Gastrocnemius medialis (tissue), 4 donors: ENCODE measurements around the gene PGAP3. TPM values are rescaled to one million over a fixed set of nuclear protein-coding genes. Genes with fewer than 3 reads are reported as not detected.
"Not testable (repeated sequence)": the region's sequence is repeated elsewhere in the genome, so short reads cannot be mapped to it uniquely, and the experiment has no call there.

Experiments
- ATAC-seq, 2 donors: fragments of 150-250 bp; one replicate each; pipeline ENCODE4 v1.9.1; 2016
- DNase-seq, 2 donors: peaks; one replicate each; pipeline ENCODE4 v3.0.0-alpha.2; 2019
- H3K27ac ChIP-seq, 4 donors: fragments of 200-600 bp; sonication (generic); 1 replicate in 1 of 4; 2 replicates in 3 of 4; pipeline ENCODE4 v1.5.1; 2016 to 2018; ENCODE audit warnings: mild to moderate bottlenecking in 2 of 4, moderate library complexity in 1 of 4
- H3K27me3 ChIP-seq, 3 donors: fragments of 200-600 bp; sonication (generic) in 2 of 3; 1 replicate in 1 of 3; 2 replicates in 2 of 3; pipeline versions ENCODE4 v1.5.1 to v1.6.0; 2016 to 2019; ENCODE audit warnings: mild to moderate bottlenecking in 1 of 3, moderate library complexity in 1 of 3
- H3K36me3 ChIP-seq, 2 donors: fragments of 200-600 bp; sonication (generic) in 1 of 2; one replicate each; pipeline ENCODE4 v1.5.1; 2017 to 2018
- H3K4me1 ChIP-seq, 2 donors: fragments of 200-600 bp; sonication (generic) in 1 of 2; one replicate each; pipeline ENCODE4 v1.5.1; 2016 to 2017; ENCODE audit warnings: mild to moderate bottlenecking in 2 of 2
- H3K4me3 ChIP-seq, 4 donors: fragments of 200-600 bp; sonication (generic) in 3 of 4; 1 replicate in 1 of 4; 2 replicates in 3 of 4; pipeline ENCODE4 v1.5.1; 2016 to 2019; ENCODE audit warnings: mild to moderate bottlenecking in 2 of 4
- H3K9me3 ChIP-seq, 3 donors: fragments of 200-600 bp; sonication (generic) in 2 of 3; 1 replicate in 1 of 3; 2 replicates in 2 of 3; pipeline ENCODE4 v1.5.1; 2016 to 2019
- CTCF ChIP-seq, 5 experiments: fragments of 450-650 bp in 3 of 5; fragments of 200-600 bp in 2 of 5; sonication (generic) in 2 of 5; IDR thresholded peaks in 4 of 5; conservative IDR thresholded peaks in 1 of 5; 1 replicate in 4 of 5; 2 replicates in 1 of 5; pipeline ENCODE4 v1.5.1; 2016 to 2019; ENCODE audit warnings: antibody characterized with exemption in 5 of 5, mild to moderate bottlenecking in 3 of 5, moderate library complexity in 3 of 5
- POLR2A ChIP-seq, 2 donors: fragments of 450-650 bp; IDR thresholded peaks; one replicate each; pipeline ENCODE4 v1.6.1; 2017; ENCODE audit warnings: antibody characterized with exemption in 2 of 2, mild to moderate bottlenecking in 2 of 2, moderate library complexity in 2 of 2
- in situ Hi-C, 4 donors: fragments of 200-750 bp; cut with MboI; loops; one replicate each; pipeline versions ENCODE4 v1.15.0 to v1.8.0; 2017; ENCODE audit warnings: low sequenced_read_pairs in 4 of 4
- intact Hi-C: fragments of 100-400 bp; cut with DNase I; formaldehyde crosslinking; loops from one replicate; pipeline ENCODE4 v1.15.1; 2023; ENCODE audit warnings: low total_unique reads
- total RNA-seq, 4 donors: library from RNA; depleted of rRNA; stranded (reverse); fragments of >200 nt; gene quantifications; one replicate each; pipeline versions ENCODE4 v1.1.0 to v1.2.3, GENCODE V29; 2016

PGAP3 gene
- total RNA-seq, 4 donors from 2014 or later: 4.3 to 9.5 (median 6.1) TPM

GRCh38 chr17:39726617-39727016, 38.8 kb upstream of the PGAP3 start:
- intact Hi-C loops: no loop called here
- Histone ChIP-seq H3K27me3 (no peaks in the 10 kb centered on the region), H3K27ac (no peak overlapping the region), H3K9me3 (no peaks in the 10 kb centered on the region), H3K4me1 (peaks cover 7 to 9% of the 10 kb centered on the region in 2 donors), H3K36me3 (peaks cover 0 to 26% of the 10 kb centered on the region in 2 donors), H3K4me3 (no peak overlapping the region)
- no peak for ATAC-seq
- in situ Hi-C loops: no loop called here
- DNase-seq: no peak
- TF ChIP-seq CTCF (IDR thresholded peaks at IDR 0.05 in 4 of 5, conservative IDR thresholded peaks at IDR 0.05 in 1 of 5): no peak
- no peak for TF ChIP-seq POLR2A (IDR thresholded peaks at IDR 0.05)

DNA sequence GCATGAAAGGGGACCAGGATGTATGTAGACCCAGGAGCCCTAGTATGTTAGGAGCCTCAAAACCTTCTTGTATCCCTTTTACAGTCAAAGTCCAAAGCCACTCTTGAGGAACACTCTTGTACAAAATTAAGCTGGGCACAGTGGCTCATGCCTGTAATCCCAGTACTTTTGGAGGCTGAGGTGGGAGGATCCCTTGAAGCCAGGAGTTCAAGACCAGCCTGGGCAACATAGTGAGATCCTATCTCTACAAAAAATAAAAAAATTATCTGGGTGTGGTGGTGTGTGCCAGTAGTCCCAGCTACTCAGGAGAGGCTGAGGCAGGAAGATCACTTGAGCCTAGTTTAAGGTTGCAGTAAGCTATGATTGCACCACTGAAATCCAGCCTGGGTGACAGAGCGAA, 38.1 kb upstream of the PGAP3 start:
- in situ Hi-C loops, H3K27me3 ChIP-seq, ATAC-seq, intact Hi-C loops, H3K27ac ChIP-seq, DNase-seq, H3K4me3 ChIP-seq, H3K4me1 ChIP-seq, H3K9me3 ChIP-seq: not testable (repeated sequence)
- H3K36me3 ChIP-seq: peaks cover 0 to 26% of the 10 kb centered on the region in 2 donors

- H3K4me1 ChIP-seq: peaks cover 4 to 6% of the 10 kb centered on the region in 2 donors
- TF ChIP-seq POLR2A (IDR thresholded peaks at IDR 0.05) (no peak), CTCF (IDR thresholded peaks at IDR 0.05 in 4 of 5, conservative IDR thresholded peaks at IDR 0.05 in 1 of 5) (no peak)
- intact Hi-C loops (no loop called here), in situ Hi-C loops (no loop called here)
- H3K27ac ChIP-seq: no peak overlapping the region
- H3K9me3 ChIP-seq: no peaks in the 10 kb centered on the region
- no peaks in the 10 kb centered on the region for H3K27me3 ChIP-seq
- no peak overlapping the region for H3K4me3 ChIP-seq
- DNase-seq (no peak), ATAC-seq (no peak)
- peaks cover 0 to 26% of the 10 kb centered on the region in 2 donors for H3K36me3 ChIP-seq
Observed at GRCh38 chr17:39724731-39725130, 36.9 kb upstream of the PGAP3 start.

- Histone ChIP-seq H3K27me3 (no peaks in the 10 kb centered on the region), H3K4me1 (no peaks in the 10 kb centered on the region), H3K9me3 (no peaks in the 10 kb centered on the region), H3K36me3 (peaks cover 0 to 15% of the 10 kb centered on the region in 2 donors), H3K27ac (no peak overlapping the region), H3K4me3 (no peak overlapping the region)
- TF ChIP-seq CTCF (IDR thresholded peaks at IDR 0.05 in 4 of 5, conservative IDR thresholded peaks at IDR 0.05 in 1 of 5) (no peak), POLR2A (IDR thresholded peaks at IDR 0.05) (no peak)
- DNase-seq (no peak), ATAC-seq (no peak)
- intact Hi-C loops: no loop called here
- in situ Hi-C loops: no loop called here
Observed at GRCh38 chr17:39722965-39723848, 35.4 kb upstream of the PGAP3 start.

DNA sequence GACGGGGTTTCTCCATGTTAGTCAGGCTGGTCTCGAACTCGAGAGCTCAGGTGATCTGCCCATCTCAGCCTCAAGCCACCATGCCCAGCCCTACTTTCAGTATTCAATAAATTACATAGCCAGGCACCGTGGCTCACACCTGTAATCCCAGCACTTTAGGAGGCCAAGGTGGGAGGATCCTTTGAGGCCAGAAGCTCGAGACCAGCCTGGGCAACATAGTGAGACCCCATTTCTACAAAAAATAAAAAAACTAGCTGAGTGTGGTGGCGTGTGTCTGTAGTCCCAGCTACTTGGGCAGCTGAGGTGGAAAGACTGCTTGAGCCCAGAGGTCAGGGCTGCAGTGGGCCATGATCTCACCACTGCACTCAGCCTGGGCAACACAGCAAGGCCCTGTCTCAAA, 34.2 kb upstream of the PGAP3 start:
- Histone ChIP-seq H3K4me1 (peaks cover 2% of the 10 kb centered on the region in 2 donors), H3K27me3 (no peaks in the 10 kb centered on the region), H3K36me3 (peaks cover 0 to 4% of the 10 kb centered on the region in 2 donors), H3K9me3 (no peaks in the 10 kb centered on the region), H3K27ac (no peak overlapping the region), H3K4me3 (no peak overlapping the region)
- TF ChIP-seq POLR2A (IDR thresholded peaks at IDR 0.05) (no peak), CTCF (IDR thresholded peaks at IDR 0.05 in 4 of 5, conservative IDR thresholded peaks at IDR 0.05 in 1 of 5) (no peak)
- DNase-seq (no peak), ATAC-seq (no peak)
- in situ Hi-C loops (no loop called here), intact Hi-C loops (no loop called here)
